Adrenal gland (tissue), 5 donors: ENCODE measurements around the gene MDM2.

Experiments used
- CTCF ChIP-seq, 6 experiments: fragments of 450-650 bp in 4 of 6; fragments of 200-600 bp in 2 of 6; sonication (generic) in 1 of 6; IDR thresholded peaks; 1 replicate in 5 of 6; 2 replicates in 1 of 6; pipeline versions ENCODE4 v1.5.1 to v1.8.0; 2016 to 2021; ENCODE audit warnings: antibody characterized with exemption in 6 of 6, mild to moderate bottlenecking in 2 of 6, moderate library complexity in 1 of 6
- POLR2A ChIP-seq, 2 donors: fragments of 450-650 bp; IDR thresholded peaks; one replicate each; pipeline ENCODE4 v1.6.1; 2017; ENCODE audit warnings: antibody characterized with exemption in 2 of 2, mild to moderate bottlenecking in 2 of 2, moderate library complexity in 1 of 2
- donor health status: DM: no; HTN: no; CAD: no.

GRCh38 chr12:68842123-68842522 is 34.1 kb downstream of the MDM2 start:
- no peak for TF ChIP-seq CTCF (IDR thresholded peaks at IDR 0.05)
- TF ChIP-seq POLR2A (IDR thresholded peaks at IDR 0.05): no peak
